ENCODE measurements around the gene USP10.

The USP10 gene

GRCh38 chr16:84709609-84710008 lies 9.8 kb downstream of the USP10 start:
- no peak overlapping the region for H4K8ac ChIP-seq (ENCODE audit: low read depth, low read length)
- H3K4me2 ChIP-seq (ENCODE audit: low read length), result no peak overlapping the region
- H3K23ac ChIP-seq (ENCODE audit: low read length), result no peak overlapping the region
- H3K36me3 ChIP-seq (ENCODE audit: control insufficient read depth in 1 of 2, insufficient read depth in 2 of 2, low read length in 2 of 2), result peaks cover 2 to 4% of the 10 kb centered on the region in 2 experiments
- no CpG with 5 or more reads among the region's 10 CpGs for WGBS (ENCODE audit: extremely low coverage, insufficient coverage, insufficient read length)
- no peak overlapping the region for H3K27ac ChIP-seq (ENCODE audit: low read depth, low read length)
- H3K14ac ChIP-seq (ENCODE audit: low read length), result no peak overlapping the region
- H3K4me3 ChIP-seq (ENCODE audit: low read depth, low read length), result no peak overlapping the region
- no peak overlapping the region for H2BK120ac ChIP-seq (ENCODE audit: insufficient read depth, low read length, poor library complexity)
- peaks cover 1% of the 10 kb centered on the region for H3K9me3 ChIP-seq (ENCODE audit: insufficient read depth, low read depth, low read length)
- no peaks in the 10 kb centered on the region for H3K79me1 ChIP-seq (ENCODE audit: low read length)
- no peak overlapping the region for H3K9ac ChIP-seq (ENCODE audit: low read length)
- DNase-seq, result no peak
- H4K12ac ChIP-seq (ENCODE audit: low read depth, low read length), result no peak overlapping the region
- H2AK5ac ChIP-seq (ENCODE audit: low read length), result no peak overlapping the region
- H2BK5ac ChIP-seq (ENCODE audit: low read depth, low read length, poor library complexity), result no peak overlapping the region
- peak overlapping the region; percentile 94 for H3K4ac ChIP-seq (ENCODE audit: low read depth, low read length)
- no peak overlapping the region for H2BK12ac ChIP-seq (ENCODE audit: low read length)
- H3K4me1 ChIP-seq (ENCODE audit: control insufficient read depth in 1 of 2, insufficient read depth in 2 of 2, low read length in 2 of 2), result peaks cover 8 to 11% of the 10 kb centered on the region in 2 experiments
- peak overlapping the region; percentile 59 for H3K18ac ChIP-seq (ENCODE audit: low read length)
- no peak overlapping the region for H4K91ac ChIP-seq (ENCODE audit: low read depth, low read length)
- peaks cover 47% of the 10 kb centered on the region for H3K79me2 ChIP-seq (ENCODE audit: control insufficient read depth, insufficient read depth, low read length, poor library complexity)
- no peaks in the 10 kb centered on the region for H3K27me3 ChIP-seq (ENCODE audit: insufficient read depth, low read length)
- H2AFZ ChIP-seq (ENCODE audit: insufficient read depth, low read length, poor library complexity), result no peak overlapping the region

DNA sequence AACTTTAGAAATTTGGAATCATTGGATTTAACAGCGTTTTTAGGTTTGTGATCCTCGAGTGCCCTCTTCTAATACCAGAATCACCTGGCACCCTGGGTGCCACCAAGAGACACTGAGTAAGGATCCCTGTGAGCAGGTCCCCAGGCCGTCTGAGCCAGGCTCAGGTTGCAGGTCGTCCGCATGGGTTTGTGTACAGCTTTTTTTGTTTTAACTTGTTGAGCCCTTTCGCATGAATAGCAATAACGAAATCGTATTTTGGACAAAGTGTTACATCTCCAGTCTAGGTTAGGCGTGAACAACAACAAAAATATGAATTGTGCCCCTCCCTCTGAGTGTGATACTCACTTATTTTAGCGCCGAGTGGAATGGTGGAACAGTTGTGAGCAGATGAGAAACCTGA lies 10.9 kb downstream of the USP10 start:
- Histone ChIP-seq H2AFZ (ENCODE audit: insufficient read depth, low read length, poor library complexity) (no peak overlapping the region), H2BK5ac (ENCODE audit: low read depth, low read length, poor library complexity) (no peak overlapping the region)

DNA sequence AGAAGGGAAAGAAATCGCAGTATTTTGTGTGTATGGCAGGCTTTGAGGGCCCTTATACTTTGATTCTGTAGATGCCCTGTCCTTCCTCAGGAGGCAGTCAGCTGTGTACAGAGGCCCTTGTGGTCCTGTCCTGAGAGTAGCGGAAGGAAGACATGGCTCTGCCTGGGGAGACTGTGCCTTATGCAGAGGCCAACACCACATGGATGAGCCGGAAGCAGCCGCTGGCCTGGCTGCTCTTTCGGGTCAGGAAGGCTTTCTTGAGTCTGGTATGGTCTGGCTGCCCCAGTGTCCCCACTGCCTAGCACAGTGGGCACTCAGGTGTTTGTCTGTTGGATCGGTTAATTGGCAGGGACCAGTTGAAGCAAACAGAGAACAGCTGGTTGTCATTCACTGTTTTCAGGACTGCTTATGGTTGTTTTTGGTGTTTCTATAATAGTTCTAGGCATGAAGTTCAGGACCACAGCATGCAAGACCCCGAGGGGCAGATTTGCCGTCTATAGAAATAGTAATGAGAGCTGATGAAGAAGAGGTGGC lies 12.4 kb downstream of the USP10 start:
- no peak overlapping the region for H4K12ac ChIP-seq (ENCODE audit: low read depth, low read length)
- peaks cover 44% of the 10 kb centered on the region for H3K79me2 ChIP-seq (ENCODE audit: control insufficient read depth, insufficient read depth, low read length, poor library complexity)
- no peak overlapping the region for H2AK5ac ChIP-seq (ENCODE audit: low read length)
- H3K4me2 ChIP-seq (ENCODE audit: low read length), result no peak overlapping the region
- no peak overlapping the region for H3K4me3 ChIP-seq (ENCODE audit: low read depth, low read length)
- no peak overlapping the region for H3K18ac ChIP-seq (ENCODE audit: low read length)
- no peak for DNase-seq
- no peaks in the 10 kb centered on the region for H3K27me3 ChIP-seq (ENCODE audit: insufficient read depth, low read length)
- no peaks in the 10 kb centered on the region for H3K79me1 ChIP-seq (ENCODE audit: low read length)
- H2BK5ac ChIP-seq (ENCODE audit: low read depth, low read length, poor library complexity), result no peak overlapping the region
- peaks cover 10 to 15% of the 10 kb centered on the region in 2 experiments for H3K4me1 ChIP-seq (ENCODE audit: control insufficient read depth in 1 of 2, insufficient read depth in 2 of 2, low read length in 2 of 2)
- no peak overlapping the region for H3K23ac ChIP-seq (ENCODE audit: low read length)
- H3K9me3 ChIP-seq (ENCODE audit: insufficient read depth, low read depth, low read length), result peaks cover 1% of the 10 kb centered on the region
- H3K4ac ChIP-seq (ENCODE audit: low read depth, low read length), result peak overlapping the region; percentile 93
- no peak overlapping the region for H3K14ac ChIP-seq (ENCODE audit: low read length)
- H3K27ac ChIP-seq (ENCODE audit: low read depth, low read length), result no peak overlapping the region
- no peak overlapping the region for H3K9ac ChIP-seq (ENCODE audit: low read length)
- WGBS (ENCODE audit: extremely low coverage, insufficient coverage, insufficient read length), result no CpG with 5 or more reads among the region's 8 CpGs
- no peak overlapping the region for H4K91ac ChIP-seq (ENCODE audit: low read depth, low read length)
- peaks cover 5 to 8% of the 10 kb centered on the region in 2 experiments for H3K36me3 ChIP-seq (ENCODE audit: control insufficient read depth in 1 of 2, insufficient read depth in 2 of 2, low read length in 2 of 2)
- no peak overlapping the region for H2AFZ ChIP-seq (ENCODE audit: insufficient read depth, low read length, poor library complexity)
- H4K8ac ChIP-seq (ENCODE audit: low read depth, low read length), result no peak overlapping the region
- no peak overlapping the region for H2BK12ac ChIP-seq (ENCODE audit: low read length)
- H2BK120ac ChIP-seq (ENCODE audit: insufficient read depth, low read length, poor library complexity), result no peak overlapping the region

More for the DNA sequence above, 10.9 kb downstream of the USP10 start:
- peak overlapping the region; percentile 98 for H3K4ac ChIP-seq (ENCODE audit: low read depth, low read length)
- H2AK5ac ChIP-seq (ENCODE audit: low read length), result no peak overlapping the region
- no peak overlapping the region for H3K14ac ChIP-seq (ENCODE audit: low read length)
- no peak overlapping the region for H3K9ac ChIP-seq (ENCODE audit: low read length)
- no peak overlapping the region for H3K18ac ChIP-seq (ENCODE audit: low read length)
- no peak overlapping the region for H3K4me2 ChIP-seq (ENCODE audit: low read length)
- H2BK120ac ChIP-seq (ENCODE audit: insufficient read depth, low read length, poor library complexity), result no peak overlapping the region
- no peaks in the 10 kb centered on the region for H3K27me3 ChIP-seq (ENCODE audit: insufficient read depth, low read length)
- H3K4me1 ChIP-seq (ENCODE audit: control insufficient read depth in 1 of 2, insufficient read depth in 2 of 2, low read length in 2 of 2), result peaks cover 8 to 12% of the 10 kb centered on the region in 2 experiments
- DNase-seq, result no peak
- no peak overlapping the region for H4K91ac ChIP-seq (ENCODE audit: low read depth, low read length)
- no CpG with 5 or more reads among the region's 11 CpGs for WGBS (ENCODE audit: extremely low coverage, insufficient coverage, insufficient read length)
- no peak overlapping the region for H4K12ac ChIP-seq (ENCODE audit: low read depth, low read length)
- H3K27ac ChIP-seq (ENCODE audit: low read depth, low read length), result no peak overlapping the region
- H3K9me3 ChIP-seq (ENCODE audit: insufficient read depth, low read depth, low read length), result peaks cover 1% of the 10 kb centered on the region
- H3K4me3 ChIP-seq (ENCODE audit: low read depth, low read length), result no peak overlapping the region
- H3K36me3 ChIP-seq (ENCODE audit: control insufficient read depth in 1 of 2, insufficient read depth in 2 of 2, low read length in 2 of 2), result peaks cover 2 to 3% of the 10 kb centered on the region in 2 experiments
- H3K23ac ChIP-seq (ENCODE audit: low read length), result no peak overlapping the region
- no peak overlapping the region for H4K8ac ChIP-seq (ENCODE audit: low read depth, low read length)
- H3K79me1 ChIP-seq (ENCODE audit: low read length), result no peaks in the 10 kb centered on the region
- peaks cover 44% of the 10 kb centered on the region for H3K79me2 ChIP-seq (ENCODE audit: control insufficient read depth, insufficient read depth, low read length, poor library complexity)
- no peak overlapping the region for H2BK12ac ChIP-seq (ENCODE audit: low read length)

DNA sequence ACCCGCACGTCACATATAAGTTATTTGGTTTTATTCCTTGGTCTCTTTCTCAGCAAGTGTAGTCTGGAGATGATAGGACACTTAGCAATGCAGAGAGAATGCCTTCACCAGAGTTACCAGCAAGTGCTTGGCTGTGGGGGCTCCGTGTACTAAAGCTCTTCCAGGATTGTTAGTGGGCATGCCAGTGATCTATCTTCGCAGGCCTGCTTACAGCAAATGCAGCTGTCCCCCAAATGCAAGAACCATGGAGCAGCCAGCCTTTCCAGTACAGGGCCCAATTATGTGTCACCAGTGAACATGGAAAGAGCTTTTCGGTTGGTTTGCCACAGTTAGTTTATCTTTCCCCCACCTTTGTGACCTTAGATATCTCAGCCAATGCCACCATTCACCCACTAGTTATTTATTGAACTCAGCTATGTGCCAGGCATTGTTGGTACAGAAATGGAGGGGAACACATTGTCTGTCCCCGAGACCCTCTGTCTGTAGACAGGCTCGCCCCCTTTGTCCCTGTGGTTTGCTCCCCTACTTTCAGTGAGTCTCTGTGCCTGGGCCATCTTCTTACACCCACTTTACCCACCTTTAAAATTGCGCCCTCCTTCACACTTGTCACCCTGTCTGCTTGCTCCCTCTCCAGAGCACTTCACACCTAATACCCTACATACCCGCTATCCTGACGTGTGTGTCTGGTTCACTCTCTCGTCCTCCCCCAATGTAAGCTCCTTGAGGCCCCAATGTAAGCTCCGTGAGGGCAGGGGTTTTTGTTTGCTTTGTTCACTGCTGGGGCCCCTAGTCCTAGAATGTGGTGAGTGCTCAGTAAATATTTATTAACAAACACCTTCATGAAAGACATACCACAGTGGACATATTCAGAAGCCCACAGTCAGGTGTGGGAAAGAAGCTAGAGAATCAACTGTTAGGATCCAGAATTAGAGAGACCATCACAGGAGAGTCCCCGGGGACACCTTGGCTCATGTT lies 13.3 kb downstream of the USP10 start:
- Histone ChIP-seq H3K36me3 (ENCODE audit: control insufficient read depth in 1 of 2, insufficient read depth in 2 of 2, low read length in 2 of 2) (peaks cover 5 to 10% of the 10 kb centered on the region in 2 experiments), H2BK5ac (ENCODE audit: low read depth, low read length, poor library complexity) (no peak overlapping the region), H2AK5ac (ENCODE audit: low read length) (no peak overlapping the region), H3K27me3 (ENCODE audit: insufficient read depth, low read length) (no peaks in the 10 kb centered on the region), H3K18ac (ENCODE audit: low read length) (no peak overlapping the region), H4K12ac (ENCODE audit: low read depth, low read length) (no peak overlapping the region), H3K4ac (ENCODE audit: low read depth, low read length) (peak overlapping the region; percentile 93), H2AFZ (ENCODE audit: insufficient read depth, low read length, poor library complexity) (no peak overlapping the region), H3K23ac (ENCODE audit: low read length) (peak overlapping the region; percentile 40), H3K9me3 (ENCODE audit: insufficient read depth, low read depth, low read length) (peaks cover 1% of the 10 kb centered on the region), H3K9ac (ENCODE audit: low read length) (no peak overlapping the region), H2BK120ac (ENCODE audit: insufficient read depth, low read length, poor library complexity) (no peak overlapping the region), H3K79me2 (ENCODE audit: control insufficient read depth, insufficient read depth, low read length, poor library complexity) (peaks cover 40% of the 10 kb centered on the region), H3K14ac (ENCODE audit: low read length) (no peak overlapping the region), H4K91ac (ENCODE audit: low read depth, low read length) (no peak overlapping the region), H3K79me1 (ENCODE audit: low read length) (no peaks in the 10 kb centered on the region), H4K8ac (ENCODE audit: low read depth, low read length) (no peak overlapping the region), H3K4me2 (ENCODE audit: low read length) (no peak overlapping the region), H3K4me3 (ENCODE audit: low read depth, low read length) (no peak overlapping the region), H3K27ac (ENCODE audit: low read depth, low read length) (no peak overlapping the region), H2BK12ac (ENCODE audit: low read length) (no peak overlapping the region), H3K4me1 (ENCODE audit: control insufficient read depth in 1 of 2, insufficient read depth in 2 of 2, low read length in 2 of 2) (peaks cover 9 to 12% of the 10 kb centered on the region in 2 experiments)
- no peak for DNase-seq
- WGBS (ENCODE audit: extremely low coverage, insufficient coverage, insufficient read length), result no CpG with 5 or more reads among the region's 13 CpGs

Measured in trophoblast cell (in vitro differentiated cells and primary cell).